Measurements from ENCODE around the gene PRPF19. TPM values are rescaled to one million over a fixed set of nuclear protein-coding genes. Genes with fewer than 3 reads are reported as not detected.

Gene PRPF19
- total RNA-seq, 1 donor from 2014 or later, result 143 TPM

DNA sequence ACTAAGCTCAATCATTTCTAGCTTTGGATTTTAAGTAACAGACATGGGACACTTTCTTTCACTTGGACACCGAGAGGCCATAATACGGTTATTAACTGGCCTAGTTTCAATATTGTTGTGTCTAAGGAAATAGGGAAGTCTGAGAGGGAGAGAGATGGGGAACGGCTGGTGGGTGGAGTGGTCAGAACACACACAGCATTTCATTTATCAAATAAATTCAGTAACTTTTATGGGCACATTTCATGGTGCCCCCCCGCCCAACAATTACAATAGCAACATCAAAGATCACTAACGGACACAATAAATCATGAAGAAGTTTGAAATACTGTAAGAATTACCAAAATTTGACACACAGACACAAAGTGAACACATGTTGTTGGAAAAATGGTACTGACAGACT lies 10.7 kb downstream of the PRPF19 start:
- DNase-seq (no peak), ATAC-seq (ENCODE audit: low read depth) (no peak)
- CTCF ChIA-PET, result interaction anchor here (0.9 kb wide), 1 partner anchor 65 kb away, joined by 5 read pairs; no protein-coding TSS in a partner anchor
- no peak overlapping the region for H3K4me3 Mint-ChIP-seq
- peaks cover 4% of the 10 kb centered on the region for H3K4me1 Mint-ChIP-seq
- H3K9me3 Mint-ChIP-seq, result no peaks in the 10 kb centered on the region
- peaks cover 90% of the 10 kb centered on the region for H3K36me3 Mint-ChIP-seq (ENCODE audit: low read depth)
- POLR2A ChIA-PET, result interaction anchor here (1.5 kb wide), 1 partner anchor 20 kb away, joined by 3 read pairs; no protein-coding TSS in a partner anchor
- intact Hi-C loops (cut with micrococcal nuclease), result loop anchor here (10.0 kb wide), 1 partner anchor 631 kb away; no protein-coding TSS in a partner anchor
- H3K27me3 Mint-ChIP-seq, result no peaks in the 10 kb centered on the region
- H3K27ac Mint-ChIP-seq, result no peak overlapping the region
- TF ChIP-seq, protein P1, sequence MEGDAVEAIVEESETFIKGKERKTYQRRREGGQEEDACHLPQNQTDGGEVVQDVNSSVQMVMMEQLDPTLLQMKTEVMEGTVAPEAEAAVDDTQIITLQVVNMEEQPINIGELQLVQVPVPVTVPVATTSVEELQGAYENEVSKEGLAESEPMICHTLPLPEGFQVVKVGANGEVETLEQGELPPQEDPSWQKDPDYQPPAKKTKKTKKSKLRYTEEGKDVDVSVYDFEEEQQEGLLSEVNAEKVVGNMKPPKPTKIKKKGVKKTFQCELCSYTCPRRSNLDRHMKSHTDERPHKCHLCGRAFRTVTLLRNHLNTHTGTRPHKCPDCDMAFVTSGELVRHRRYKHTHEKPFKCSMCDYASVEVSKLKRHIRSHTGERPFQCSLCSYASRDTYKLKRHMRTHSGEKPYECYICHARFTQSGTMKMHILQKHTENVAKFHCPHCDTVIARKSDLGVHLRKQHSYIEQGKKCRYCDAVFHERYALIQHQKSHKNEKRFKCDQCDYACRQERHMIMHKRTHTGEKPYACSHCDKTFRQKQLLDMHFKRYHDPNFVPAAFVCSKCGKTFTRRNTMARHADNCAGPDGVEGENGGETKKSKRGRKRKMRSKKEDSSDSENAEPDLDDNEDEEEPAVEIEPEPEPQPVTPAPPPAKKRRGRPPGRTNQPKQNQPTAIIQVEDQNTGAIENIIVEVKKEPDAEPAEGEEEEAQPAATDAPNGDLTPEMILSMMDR (IDR thresholded peaks at IDR 0.05), result no peak

- Mint-ChIP-seq H3K4me1 (no peaks in the 10 kb centered on the region), H3K4me3 (no peak overlapping the region), H3K9me3 (no peaks in the 10 kb centered on the region), H3K27ac (no peak overlapping the region), H3K27me3 (no peaks in the 10 kb centered on the region), H3K36me3 (ENCODE audit: low read depth) (peaks cover 71% of the 10 kb centered on the region)
- CTCF ChIA-PET, result interaction anchor here (1.1 kb wide), 1 partner anchor 60 kb away, joined by 3 read pairs; no protein-coding TSS in a partner anchor
- intact Hi-C loops (cut with micrococcal nuclease), result loop anchor here (10.0 kb wide), 1 partner anchor 626 kb away; no protein-coding TSS in a partner anchor
- DNase-seq (no peak), ATAC-seq (ENCODE audit: low read depth) (no peak)
- POLR2A ChIA-PET, result interaction anchor here (0.6 kb wide), 1 partner anchor 622 kb away, joined by 5 read pairs; no protein-coding TSS in a partner anchor
- TF ChIP-seq, protein P1 (IDR thresholded peaks at IDR 0.05), result no peak
Observed at GRCh38 chr11:60891103-60891741, 15.2 kb downstream of the PRPF19 start.

DNA sequence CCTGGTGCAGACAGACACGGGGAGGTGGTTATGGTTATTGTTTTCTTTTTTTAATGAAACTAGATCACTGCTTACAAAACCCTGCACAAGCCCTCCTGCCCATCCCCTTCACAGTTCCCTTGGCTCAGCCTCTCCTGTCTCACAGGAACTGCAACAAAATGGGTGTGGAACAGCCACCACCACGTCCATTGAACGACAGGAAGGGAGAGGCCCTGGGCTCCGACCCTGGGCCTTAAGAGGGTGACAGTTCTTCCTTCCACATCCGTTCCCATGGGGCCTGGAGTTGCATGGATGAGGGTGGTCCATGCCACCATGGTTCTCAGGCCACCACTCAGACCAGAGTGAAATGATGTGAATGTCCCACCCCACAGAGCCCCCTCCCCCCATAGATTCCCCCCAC lies 15.7 kb downstream of the PRPF19 start:
- Mint-ChIP-seq H3K4me1 (no peaks in the 10 kb centered on the region), H3K36me3 (ENCODE audit: low read depth) (peaks cover 68% of the 10 kb centered on the region), H3K9me3 (no peaks in the 10 kb centered on the region), H3K27ac (no peak overlapping the region), H3K27me3 (no peaks in the 10 kb centered on the region), H3K4me3 (no peak overlapping the region)
- POLR2A ChIA-PET, result no interaction called here
- ATAC-seq (ENCODE audit: low read depth) (no peak), DNase-seq (no peak)
- TF ChIP-seq, protein P1 (IDR thresholded peaks at IDR 0.05), result no peak
- intact Hi-C loops (cut with micrococcal nuclease), result loop anchor here (10.0 kb wide), 1 partner anchor 626 kb away; no protein-coding TSS in a partner anchor
- CTCF ChIA-PET, result no interaction called here

- no peak for DNase-seq
- TF ChIP-seq, protein P1 (IDR thresholded peaks at IDR 0.05), result no peak
- intact Hi-C loops (cut with micrococcal nuclease), result loop anchor here (10.0 kb wide), 1 partner anchor 625 kb away; no protein-coding TSS in a partner anchor
- Mint-ChIP-seq H3K9me3 (no peaks in the 10 kb centered on the region), H3K36me3 (ENCODE audit: low read depth) (peaks cover 68% of the 10 kb centered on the region), H3K27ac (no peak overlapping the region), H3K4me3 (no peak overlapping the region), H3K4me1 (no peaks in the 10 kb centered on the region), H3K27me3 (no peaks in the 10 kb centered on the region)
- ChIA-PET POLR2A (no interaction called here), CTCF (interaction anchor here (0.7 to 3.8 kb wide), 2 partner anchors 60 to 449 kb away, joined by 3 to 47 read pairs; no protein-coding TSS in a partner anchor)
- ATAC-seq (ENCODE audit: low read depth), result no peak
Observed at GRCh38 chr11:60889869-60890311, 16.5 kb downstream of the PRPF19 start.

DNA sequence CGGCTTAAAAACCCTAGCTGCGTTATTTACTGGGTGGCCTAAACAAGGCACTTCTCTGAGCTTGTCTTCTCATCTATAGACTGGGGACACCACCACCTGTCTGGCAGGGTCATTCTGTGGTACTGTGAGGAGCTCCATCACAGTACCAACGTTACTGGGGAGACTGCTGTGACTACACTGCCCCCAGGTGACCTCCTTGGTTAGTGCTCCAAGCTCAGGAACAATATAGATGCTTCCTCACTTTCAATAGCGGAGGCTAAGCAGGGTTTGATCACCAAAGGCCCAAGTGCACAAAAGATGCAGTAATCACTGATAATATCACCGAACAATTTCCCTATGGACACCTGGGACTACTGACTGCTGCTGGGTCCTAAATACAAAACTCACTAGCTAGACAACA lies 18.8 kb downstream of the PRPF19 start:
- ChIA-PET POLR2A (interaction anchor here (0.6 kb wide), 1 partner anchor 56 kb away, joined by 3 read pairs; no protein-coding TSS in a partner anchor), CTCF (interaction anchor here (0.8 to 3.8 kb wide), 7 partner anchors 12 to 622 kb away, joined by 3 to 47 read pairs (median 3); no protein-coding TSS in a partner anchor)
- ATAC-seq (ENCODE audit: low read depth), result no peak
- DNase-seq, result no peak
- peaks cover 61% of the 10 kb centered on the region for H3K36me3 Mint-ChIP-seq (ENCODE audit: low read depth)
- no peak overlapping the region for H3K27ac Mint-ChIP-seq
- no peaks in the 10 kb centered on the region for H3K27me3 Mint-ChIP-seq
- TF ChIP-seq, protein P1 (IDR thresholded peaks at IDR 0.05), result no peak
- no peaks in the 10 kb centered on the region for H3K9me3 Mint-ChIP-seq
- no peaks in the 10 kb centered on the region for H3K4me1 Mint-ChIP-seq
- no peak overlapping the region for H3K4me3 Mint-ChIP-seq
- intact Hi-C loops (cut with micrococcal nuclease), result loop anchor here (1.0 kb wide), 1 partner anchor 56 kb away; no protein-coding TSS in a partner anchor
